HG03571 (cell line): ENCODE results near the gene OPCML.
A peak's percentile ranks its signal among the peaks of the same experiment; 100 is the strongest.

Experiments used
- ATAC-seq: cut with Tn5 transposase; IDR thresholded peaks from one replicate; pipeline ENCODE4 v1.9.1; 2021; ENCODE audit not compliant: unreplicated experiment

Gene OPCML

GRCh38 chr11:133082841-133083488 is 449.3 kb downstream of the OPCML start:
- ATAC-seq: peak; percentile 86

DNA sequence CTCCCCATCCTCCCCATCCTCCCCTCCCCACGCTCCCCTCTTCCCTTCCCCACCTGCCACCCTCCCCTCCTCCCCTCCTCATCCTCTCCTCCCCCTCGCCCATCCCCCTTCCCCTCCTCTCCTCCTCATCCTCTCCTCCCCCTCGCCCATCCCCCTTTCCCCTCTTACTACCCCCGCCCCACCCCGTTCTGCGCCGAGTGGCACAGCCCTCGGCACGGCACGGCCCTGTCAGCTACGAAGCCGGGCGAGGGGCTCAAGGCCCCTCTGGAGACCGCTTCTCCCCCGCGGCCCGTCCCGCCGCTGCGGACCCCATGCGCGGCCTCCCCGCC is 449.9 kb downstream of the OPCML start:
- no peak for ATAC-seq

GRCh38 chr11:133081730-133082452 is 450.4 kb downstream of the OPCML start:
- no peak for ATAC-seq

DNA sequence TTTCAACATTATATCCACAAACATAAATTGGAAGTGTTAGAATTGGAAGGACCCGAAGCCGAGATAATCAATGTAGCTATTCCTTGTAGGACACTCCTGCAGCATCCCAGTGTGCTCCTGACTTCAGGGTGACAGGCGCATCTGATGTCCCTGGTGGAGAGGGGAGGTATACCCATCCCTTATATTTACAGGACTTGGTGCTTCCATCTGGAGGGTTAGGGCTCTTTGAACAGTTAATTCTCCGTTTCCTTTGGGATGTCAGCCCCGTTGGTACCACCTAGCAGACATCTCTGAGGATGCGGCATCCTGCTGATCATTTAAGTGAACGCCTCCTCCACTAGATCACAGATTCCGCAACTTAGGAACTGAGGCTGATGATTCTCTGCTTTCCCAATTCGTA is 451.3 kb downstream of the OPCML start:
- ATAC-seq: no peak

- ATAC-seq: no peak
These were observed 453.5 kb downstream of the OPCML start for GRCh38 chr11:133078591-133079404.

DNA sequence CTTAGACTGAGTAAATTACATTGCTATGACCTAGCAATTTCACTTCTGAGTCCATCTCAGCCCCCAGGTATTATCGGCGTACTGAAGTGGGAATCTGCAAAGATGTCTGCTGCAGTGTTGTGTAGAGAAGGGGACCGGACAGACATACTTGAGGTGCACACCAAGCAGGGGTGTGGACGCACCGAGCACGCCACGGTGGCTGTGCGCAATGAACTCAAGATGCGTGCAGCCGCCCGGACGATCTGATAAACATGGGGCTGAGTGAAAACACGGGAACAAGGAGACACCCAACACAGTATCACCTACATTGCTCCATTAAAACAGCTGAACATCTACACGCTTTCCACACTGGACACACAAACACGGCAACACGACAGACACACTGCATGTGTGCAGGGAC is 454.3 kb downstream of the OPCML start:
- no peak for ATAC-seq

DNA sequence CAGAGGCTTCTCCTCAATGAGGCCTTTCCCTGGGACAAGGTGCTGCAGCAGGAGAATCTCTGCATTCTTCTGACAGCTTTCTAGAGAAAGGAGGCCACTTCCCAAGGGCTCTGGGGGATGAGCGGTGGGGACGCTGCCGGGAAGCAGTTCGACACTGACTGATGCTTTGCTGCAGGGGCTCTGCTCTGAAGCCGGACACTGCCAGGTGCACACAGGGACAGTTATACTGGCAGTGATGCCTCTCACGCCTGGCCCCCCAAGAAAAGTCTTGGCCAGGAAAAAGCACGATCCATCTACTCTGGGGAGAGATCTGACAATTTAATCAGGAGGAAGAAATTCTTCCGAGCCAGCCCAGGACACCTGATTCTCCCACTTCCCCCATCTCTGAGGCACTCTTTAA is 456.9 kb downstream of the OPCML start:
- ATAC-seq: no peak

GRCh38 chr11:133072858-133073582 is 459.3 kb downstream of the OPCML start:
- no peak for ATAC-seq

DNA sequence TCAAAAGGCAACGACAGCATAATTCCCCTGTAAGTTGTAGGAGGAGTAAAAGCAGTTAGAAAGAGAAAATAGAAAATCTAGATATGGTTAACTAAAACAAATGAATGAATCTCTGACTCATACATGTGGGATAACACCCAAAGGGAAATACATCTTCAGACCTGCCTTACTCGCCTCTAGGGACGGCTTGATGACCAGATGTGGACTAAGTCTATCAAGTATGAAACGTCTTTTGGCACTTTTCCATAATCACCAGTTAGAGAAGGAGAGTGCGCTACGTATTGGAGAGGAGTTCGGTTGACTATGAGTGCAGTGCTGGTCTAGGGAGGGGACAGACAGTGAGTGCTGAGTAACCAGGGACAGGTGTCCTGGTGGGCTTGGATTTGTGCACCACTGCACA is 459.9 kb downstream of the OPCML start:
- ATAC-seq: no peak

GRCh38 chr11:133070791-133071190 is 461.5 kb downstream of the OPCML start:
- ATAC-seq: no peak

- no peak for ATAC-seq
These were observed 462.1 kb downstream of the OPCML start for GRCh38 chr11:133070021-133070713.

- no peak for ATAC-seq
These were observed 466.3 kb downstream of the OPCML start for GRCh38 chr11:133065847-133066485.

- ATAC-seq: no peak
These were observed 467.3 kb downstream of the OPCML start for GRCh38 chr11:133064961-133065360.

DNA sequence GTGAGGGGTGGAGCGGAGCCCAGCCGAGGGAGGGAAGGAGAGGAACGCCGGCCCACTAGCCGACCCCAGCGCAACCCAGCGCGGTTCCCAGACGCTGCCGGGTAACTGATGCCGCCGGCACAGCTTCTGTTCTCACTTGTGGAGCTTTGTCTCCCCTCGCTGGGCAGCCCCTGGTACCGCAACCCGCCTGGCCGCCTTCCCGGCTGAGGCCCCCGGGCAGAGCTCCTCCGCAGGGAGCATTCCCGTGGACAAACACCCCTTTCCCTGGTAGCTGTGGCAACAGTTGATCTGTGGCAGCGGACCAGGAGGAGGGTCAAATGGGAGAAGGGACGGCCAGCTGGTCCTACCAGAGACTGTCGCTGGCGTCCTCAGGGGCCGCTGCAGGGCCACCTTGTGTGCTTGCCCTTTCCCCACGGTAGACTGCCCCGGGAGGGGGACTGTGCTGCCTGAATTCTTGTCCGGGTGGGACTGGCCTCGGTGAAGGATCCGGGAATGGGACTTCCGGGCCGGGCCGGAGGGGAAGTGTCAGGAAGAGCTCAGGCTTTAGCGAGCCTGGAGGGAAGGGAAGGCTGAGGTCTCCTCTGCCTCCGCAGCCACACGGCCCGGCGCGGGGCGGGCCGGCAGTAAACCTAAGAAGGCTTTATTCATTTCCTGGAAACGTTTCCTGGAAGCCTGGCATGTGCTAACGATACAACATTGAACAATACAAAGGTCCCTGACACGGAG is 468.0 kb downstream of the OPCML start:
- no peak for ATAC-seq

GRCh38 chr11:133058501-133058900 is 473.8 kb downstream of the OPCML start:
- ATAC-seq: no peak

DNA sequence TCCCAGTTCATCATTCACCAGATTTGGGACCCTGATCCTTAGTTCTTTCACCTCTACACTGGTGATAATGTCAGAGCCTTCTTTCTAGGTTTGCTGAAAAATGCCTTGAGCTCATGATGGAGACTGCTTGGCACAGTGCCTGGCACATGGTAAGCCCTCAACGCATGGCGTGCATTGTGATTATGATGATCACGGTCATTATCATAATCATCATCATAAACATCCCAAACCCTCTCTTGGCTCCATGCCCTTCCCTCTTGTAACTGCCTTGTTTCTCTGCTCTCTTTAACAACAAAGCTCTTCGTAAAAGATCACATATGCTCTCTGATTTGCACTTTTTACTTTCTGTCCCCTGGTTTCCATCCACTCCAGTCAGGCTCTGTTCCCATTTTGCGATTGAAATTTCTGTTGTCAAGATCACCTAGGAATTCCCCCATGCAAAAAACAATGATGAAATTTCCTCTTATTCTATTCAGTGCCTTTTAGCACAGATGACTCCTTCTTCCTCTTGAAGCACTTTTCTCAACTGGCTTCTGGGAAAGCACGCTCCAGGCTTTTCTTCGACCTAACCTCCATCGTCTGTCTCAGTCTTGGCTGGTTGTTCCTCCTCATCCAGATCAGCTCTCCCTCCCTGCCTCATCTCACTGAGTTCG is 479.1 kb downstream of the OPCML start:
- no peak for ATAC-seq

DNA sequence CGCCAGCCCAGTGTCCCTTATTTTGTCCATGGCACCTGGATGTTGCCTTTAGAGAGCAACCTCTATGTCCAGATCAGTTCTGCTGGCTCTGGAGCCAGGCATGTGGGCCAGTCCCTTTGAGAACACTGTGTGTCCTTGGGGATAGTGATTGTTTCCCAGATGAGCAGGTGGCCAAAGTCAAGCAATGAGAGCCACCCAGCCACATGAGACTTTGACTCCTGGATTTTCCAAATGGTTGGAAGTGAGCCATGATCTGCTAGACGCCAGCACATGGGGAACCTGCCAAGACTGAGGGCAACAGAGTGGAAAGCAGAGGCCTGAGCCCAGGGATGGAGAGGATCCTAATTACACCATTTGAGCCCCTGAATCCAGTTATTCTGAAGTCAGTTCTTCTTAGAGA is 479.8 kb downstream of the OPCML start:
- ATAC-seq: no peak

- ATAC-seq: no peak
These were observed 482.9 kb downstream of the OPCML start for GRCh38 chr11:133049244-133050019.
